ENCODE data around the gene COG5. TPM values are rescaled to one million over a fixed set of nuclear protein-coding genes. Genes with fewer than 3 reads are reported as not detected.

The COG5 gene
- total and polyA plus RNA-seq, 2 of the 4 experiments (the other 2 are of a cell fraction): 18.5 to 27.4 TPM

DNA sequence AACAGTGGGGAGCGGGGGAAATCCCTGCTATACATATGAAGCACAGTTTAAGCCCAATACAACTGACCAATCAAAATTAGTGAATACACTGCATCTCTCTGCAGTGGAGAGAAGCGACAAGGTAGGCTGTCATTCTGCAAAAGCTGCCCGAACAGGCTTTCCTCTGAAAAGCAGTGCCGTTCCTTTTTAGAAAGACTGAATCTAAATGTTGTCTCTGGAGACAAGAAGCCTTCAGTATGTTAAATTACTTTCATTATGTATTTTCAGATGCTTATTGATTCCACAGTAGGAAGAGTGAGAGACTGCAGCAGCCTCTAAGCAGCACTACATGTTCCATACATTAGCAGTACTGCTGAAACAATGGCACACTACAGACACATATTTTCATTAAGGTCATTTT lies 93.8 kb downstream of the COG5 start, which contains the start of gene GPR22:
Gene GPR22 (plus strand): TSS at position 129 of the 400 bp plus-strand sequence. CDS start 4,004 bp downstream, outside the sequence.
- Histone ChIP-seq H2BK20ac (ENCODE audit: low read depth, low read length) (no peak within 1 kb of the TSS), H3K4ac (ENCODE audit: low read depth, low read length) (no peak within 1 kb of the TSS), H2AK9ac (replicated peaks; ENCODE audit: low read depth, low read length, poor library complexity) (no peak within 1 kb of the TSS), H3K9me1 (ENCODE audit: insufficient read depth, low read length) (no peaks in the 10 kb centered on the region), H3K79me1 (ENCODE audit: low read depth in 1 of 2, low read length in 2 of 2) (peaks cover 0 to 3% of the 10 kb centered on the region in 2 experiments; a peak in 2 of 4 replicates), H3K14ac (replicated peaks; ENCODE audit: low read depth, low read length) (no peak within 1 kb of the TSS), H3K4me3 (ENCODE audit: insufficient read depth, low read depth, low read length) (no peak within 1 kb of the TSS), H3K4me1 (ENCODE audit: control insufficient read depth, insufficient read depth, low read length) (no peaks in the 10 kb centered on the region; the same call in 1 of the 2 replicates), H3K36me3 (ENCODE audit: control insufficient read depth, insufficient read depth, low read length) (no peaks in the 10 kb centered on the region), H2BK5ac (ENCODE audit: low read depth, low read length, poor library complexity, severe bottlenecking) (no peak within 1 kb of the TSS), H3K9me3 (ENCODE audit: control insufficient read depth, insufficient read depth, low read length) (no peaks in the 10 kb centered on the region), H3K4me2 (ENCODE audit: low read depth, low read length) (no peak within 1 kb of the TSS), H3K23ac (ENCODE audit: low read depth, low read length) (no peak within 1 kb of the TSS), H4K20me1 (ENCODE audit: insufficient read depth, low read length) (peaks cover 3% of the 10 kb centered on the region; the same call in 1 of the 2 replicates), H2AFZ (replicated peaks; ENCODE audit: low read length, poor library complexity) (no peak within 1 kb of the TSS), H2BK15ac (ENCODE audit: low read depth, low read length) (no peak within 1 kb of the TSS), H3K27me3 (ENCODE audit: control insufficient read depth, insufficient read depth, low read length) (no peaks in the 10 kb centered on the region), H3K18ac (ENCODE audit: low read depth, low read length) (no peak within 1 kb of the TSS), H2AK5ac (ENCODE audit: low read depth, low read length) (no peak within 1 kb of the TSS), H2BK120ac (ENCODE audit: low read depth, low read length) (no peak within 1 kb of the TSS), H4K5ac (ENCODE audit: low read depth, low read length) (no peak within 1 kb of the TSS), H4K91ac (ENCODE audit: insufficient read depth, low read depth, low read length) (no peak within 1 kb of the TSS), H3K56ac (ENCODE audit: extremely low read depth, insufficient read depth, low read length) (no peak within 1 kb of the TSS), H3K9ac (ENCODE audit: low read depth, low read length) (no peak within 1 kb of the TSS), H4K8ac (ENCODE audit: low read depth in 2 of 2, low read length in 2 of 2) (no peak within 1 kb of the TSS), H3K27ac (ENCODE audit: insufficient read depth, low read length) (no peak within 1 kb of the TSS)
- no peak for ATAC-seq (ENCODE audit: low read depth)
- in situ Hi-C loops (cut with MboI; ENCODE audit: low sequenced_read_pairs) (loop anchor here (5.0 kb wide), 1 partner anchor 252 kb away; no protein-coding TSS in a partner anchor), intact Hi-C loops (cut with micrococcal nuclease) (no loop called here), dilution Hi-C loops (cut with HindIII; ENCODE audit: low sequenced_read_pairs, unreplicated experiment) (loop anchor here (25.0 kb wide), 1 partner anchor 242 kb away; no protein-coding TSS in a partner anchor)
- POLR2A ChIA-PET (ENCODE audit: unreplicated experiment): no interaction called here
- BruUV-seq (replicated peaks): no TSS peak
- TF ChIP-seq CEBPB (IDR thresholded peaks at IDR 0.05; ENCODE audit: low read depth, low read length): no peak
- TF ChIP-seq RAD21 (IDR thresholded peaks at IDR 0.05; ENCODE audit: low read length): no peak
- TF ChIP-seq CHD1 (IDR thresholded peaks at IDR 0.05; ENCODE audit: low read depth, low read length): no peak
- no peak for TF ChIP-seq MXI1 (IDR thresholded peaks at IDR 0.05; ENCODE audit: borderline replicate concordance, low read depth, low read length)
- TF ChIP-seq MAFK (IDR thresholded peaks at IDR 0.05; ENCODE audit: low read depth, low read length): no peak
- TF ChIP-seq RCOR1 (IDR thresholded peaks at IDR 0.05; ENCODE audit: insufficient replicate concordance, low read length): no peak
- no peak for TF ChIP-seq MAZ (IDR thresholded peaks at IDR 0.05; ENCODE audit: borderline replicate concordance, low read depth, low read length)
- TF ChIP-seq, protein P1, sequence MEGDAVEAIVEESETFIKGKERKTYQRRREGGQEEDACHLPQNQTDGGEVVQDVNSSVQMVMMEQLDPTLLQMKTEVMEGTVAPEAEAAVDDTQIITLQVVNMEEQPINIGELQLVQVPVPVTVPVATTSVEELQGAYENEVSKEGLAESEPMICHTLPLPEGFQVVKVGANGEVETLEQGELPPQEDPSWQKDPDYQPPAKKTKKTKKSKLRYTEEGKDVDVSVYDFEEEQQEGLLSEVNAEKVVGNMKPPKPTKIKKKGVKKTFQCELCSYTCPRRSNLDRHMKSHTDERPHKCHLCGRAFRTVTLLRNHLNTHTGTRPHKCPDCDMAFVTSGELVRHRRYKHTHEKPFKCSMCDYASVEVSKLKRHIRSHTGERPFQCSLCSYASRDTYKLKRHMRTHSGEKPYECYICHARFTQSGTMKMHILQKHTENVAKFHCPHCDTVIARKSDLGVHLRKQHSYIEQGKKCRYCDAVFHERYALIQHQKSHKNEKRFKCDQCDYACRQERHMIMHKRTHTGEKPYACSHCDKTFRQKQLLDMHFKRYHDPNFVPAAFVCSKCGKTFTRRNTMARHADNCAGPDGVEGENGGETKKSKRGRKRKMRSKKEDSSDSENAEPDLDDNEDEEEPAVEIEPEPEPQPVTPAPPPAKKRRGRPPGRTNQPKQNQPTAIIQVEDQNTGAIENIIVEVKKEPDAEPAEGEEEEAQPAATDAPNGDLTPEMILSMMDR (conservative IDR thresholded peaks at IDR 0.05; ENCODE audit: low read depth, low read length): no peak
- TF ChIP-seq NFE2L2 (IDR thresholded peaks at IDR 0.05; ENCODE audit: low read depth, low read length): no peak
- TF ChIP-seq POLR2A (IDR thresholded peaks at IDR 0.05; ENCODE audit: low read depth, low read length): no peak
- TF ChIP-seq BHLHE40 (IDR thresholded peaks at IDR 0.05; ENCODE audit: low read depth, low read length): no peak
- TF ChIP-seq, protein P2, sequence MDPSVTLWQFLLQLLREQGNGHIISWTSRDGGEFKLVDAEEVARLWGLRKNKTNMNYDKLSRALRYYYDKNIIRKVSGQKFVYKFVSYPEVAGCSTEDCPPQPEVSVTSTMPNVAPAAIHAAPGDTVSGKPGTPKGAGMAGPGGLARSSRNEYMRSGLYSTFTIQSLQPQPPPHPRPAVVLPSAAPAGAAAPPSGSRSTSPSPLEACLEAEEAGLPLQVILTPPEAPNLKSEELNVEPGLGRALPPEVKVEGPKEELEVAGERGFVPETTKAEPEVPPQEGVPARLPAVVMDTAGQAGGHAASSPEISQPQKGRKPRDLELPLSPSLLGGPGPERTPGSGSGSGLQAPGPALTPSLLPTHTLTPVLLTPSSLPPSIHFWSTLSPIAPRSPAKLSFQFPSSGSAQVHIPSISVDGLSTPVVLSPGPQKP (IDR thresholded peaks at IDR 0.05; ENCODE audit: borderline replicate concordance, low read depth, low read length): no peak
- no peak for TF ChIP-seq FOS (IDR thresholded peaks at IDR 0.05; ENCODE audit: low read depth, low read length)
- TF ChIP-seq SMC3 (IDR thresholded peaks at IDR 0.05; ENCODE audit: low read depth, low read length): no peak
- TF ChIP-seq, protein P3, sequence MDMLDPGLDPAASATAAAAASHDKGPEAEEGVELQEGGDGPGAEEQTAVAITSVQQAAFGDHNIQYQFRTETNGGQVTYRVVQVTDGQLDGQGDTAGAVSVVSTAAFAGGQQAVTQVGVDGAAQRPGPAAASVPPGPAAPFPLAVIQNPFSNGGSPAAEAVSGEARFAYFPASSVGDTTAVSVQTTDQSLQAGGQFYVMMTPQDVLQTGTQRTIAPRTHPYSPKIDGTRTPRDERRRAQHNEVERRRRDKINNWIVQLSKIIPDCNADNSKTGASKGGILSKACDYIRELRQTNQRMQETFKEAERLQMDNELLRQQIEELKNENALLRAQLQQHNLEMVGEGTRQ (IDR thresholded peaks at IDR 0.05; ENCODE audit: low read depth, low read length): no peak
- TF ChIP-seq RFX5 (IDR thresholded peaks at IDR 0.05; ENCODE audit: low read depth, low read length): no peak
- CTCF ChIA-PET: no interaction called here
- no peak for DNase-seq
- WGBS, 2 experiments (ENCODE audit: extremely low coverage in 2 of 2, insufficient read length in 1 of 2): no CpG with 5 or more reads among the region's 4 CpGs

All from IMR-90 (cell line).